Stimulated activated naive CD8-positive, alpha-beta T cell treated with anti-CD3 and anti-CD28 coated beads, Interleukin-15, Interleukin-2, amounts not matched to agents 100 U/mL and 50 U/mL, for 24 hours (primary cell): Measurements from ENCODE around the gene CCL22.
"Not testable (repeated sequence)": the region's sequence is repeated elsewhere in the genome, so short reads cannot be mapped to it uniquely, and the experiment has no call there.

Experiments
- ATAC-seq: fragments of 150-1000 bp; cut with Tn5 transposase; one replicate; pipeline ENCODE4 v1.10.0; 2021
- DNase-seq: peaks from one replicate; pipeline ENCODE4 v3.0.0; 2021

The CCL22 gene

GRCh38 chr16:57394444-57394843 lies 35.9 kb downstream of the CCL22 start:
- DNase-seq (no peak), ATAC-seq (no peak)

- no peak for DNase-seq
These were observed 36.4 kb downstream of the CCL22 start for GRCh38 chr16:57395026-57395425.

GRCh38 chr16:57396786-57397185 lies 38.2 kb downstream of the CCL22 start:
- ATAC-seq (no peak), DNase-seq (no peak)

More at GRCh38 chr16:57395026-57395425, 36.4 kb downstream of the CCL22 start:
- no peak for ATAC-seq

- DNase-seq, ATAC-seq: not testable (repeated sequence)
These were observed 38.9 kb downstream of the CCL22 start for GRCh38 chr16:57397493-57397892.

GRCh38 chr16:57401943-57402640 lies 43.5 kb downstream of the CCL22 start:
- no peak for DNase-seq
- ATAC-seq: no peak

- no peak for DNase-seq
- no peak for ATAC-seq
These were observed 45.6 kb downstream of the CCL22 start, which contains the start of gene CCL17 for GRCh38 chr16:57403965-57404817. Gene CCL17, plus strand, starts transcription at chr16:57404767. Its CDS starts 9,166 bp downstream, at chr16:57413933.

GRCh38 chr16:57405097-57405496 lies 46.5 kb downstream of the CCL22 start:
- no peak for DNase-seq
- ATAC-seq: peak; percentile 26

GRCh38 chr16:57406881-57407280 lies 48.3 kb downstream of the CCL22 start:
- DNase-seq: no peak
- ATAC-seq: no peak

- ATAC-seq: no peak
- no peak for DNase-seq
These were observed 49.2 kb downstream of the CCL22 start for GRCh38 chr16:57407521-57408353.

GRCh38 chr16:57409065-57409464 lies 50.5 kb downstream of the CCL22 start:
- no peak for DNase-seq
- ATAC-seq: no peak

- ATAC-seq (no peak), DNase-seq (no peak)
These were observed 51.4 kb downstream of the CCL22 start for GRCh38 chr16:57409870-57410587.

- no peak for DNase-seq
These were observed 52.9 kb downstream of the CCL22 start for GRCh38 chr16:57411362-57411976.

GRCh38 chr16:57412584-57412983 lies 54.0 kb downstream of the CCL22 start:
- no peak for ATAC-seq

More at GRCh38 chr16:57411362-57411976, 52.9 kb downstream of the CCL22 start:
- ATAC-seq: no peak

GRCh38 chr16:57413301-57413730 lies 54.7 kb downstream of the CCL22 start:
- DNase-seq (no peak), ATAC-seq (peak; percentile 1)

More at GRCh38 chr16:57412584-57412983, 54.0 kb downstream of the CCL22 start:
- no peak for DNase-seq

- DNase-seq (no peak), ATAC-seq (peak; percentile 6)
These were observed 55.1 kb downstream of the CCL22 start for GRCh38 chr16:57413733-57414132.
